Bronchial epithelial cell (primary cell): ENCODE results near the gene PCF11. TPM values are rescaled to one million over a fixed set of nuclear protein-coding genes. Genes with fewer than 3 reads are reported as not detected.

Experiments used
- DNase-seq: peaks from one replicate; pipeline ENCODE4 v3.0.0-alpha.2; 2010; ENCODE audit warnings: low read depth
- FAIRE-seq: peaks from 2 replicates; lab custom pipeline; 2011; peaks lifted over from hg19 to GRCh38; lab: Jason Lieb, UNC
- H3K27me3 ChIP-seq: 2 replicates; pipeline ENCODE4 v1.5.1; 2011; ENCODE audit warnings: low read length; ENCODE audit not compliant: control insufficient read depth, insufficient read depth
- H3K36me3 ChIP-seq: 2 replicates; pipeline ENCODE4 v1.5.1; 2011; ENCODE audit warnings: low read length; ENCODE audit not compliant: control insufficient read depth, insufficient read depth
- H3K4me3 ChIP-seq: 2 replicates; pipeline ENCODE4 v1.5.1; 2011; ENCODE audit warnings: mild to moderate bottlenecking, low read depth, low read length, control low read depth
- CTCF ChIP-seq: IDR thresholded peaks from 2 replicates; pipeline ENCODE4 v1.5.1; 2011; ENCODE audit warnings: mild to moderate bottlenecking, moderate library complexity, low read length, control low read depth, inconsistent platforms; ENCODE audit not compliant: insufficient read depth, severe bottlenecking
- total RNA-seq: library from RNA; depleted of rRNA; stranded (reverse); fragments of >200 nt; gene quantifications from 2 replicates; pipeline ENCODE4 v1.2.1, GENCODE V29; 2014

PCF11 gene
- total RNA-seq, 1 donor from 2014 or later = 26.1 TPM

GRCh38 chr11:83156144-83156995, 561 bp upstream of the PCF11 start:
- Histone ChIP-seq H3K4me3 (peak overlapping the region; percentile 46), H3K27me3 (no peaks in the 10 kb centered on the region), H3K36me3 (peaks cover 5% of the 10 kb centered on the region)
- FAIRE-seq = peak; percentile 95
- TF ChIP-seq CTCF = no peak
- DNase-seq = peak; percentile 100

- Histone ChIP-seq H3K27me3 (no peaks in the 10 kb centered on the region), H3K4me3 (peak overlapping the region; percentile 98), H3K36me3 (peaks cover 5% of the 10 kb centered on the region)
- DNase-seq = peak; percentile 30
- TF ChIP-seq CTCF = no peak
- no peak for FAIRE-seq
These were observed 844 bp downstream of the PCF11 start for GRCh38 chr11:83157594-83158356.

GRCh38 chr11:83158357-83158786, 1.4 kb downstream of the PCF11 start:
- DNase-seq (no peak), FAIRE-seq (no peak)
- Histone ChIP-seq H3K4me3 (peak overlapping the region; percentile 98), H3K36me3 (peaks cover 5% of the 10 kb centered on the region), H3K27me3 (no peaks in the 10 kb centered on the region)
- peak; percentile 5 for TF ChIP-seq CTCF

- TF ChIP-seq CTCF = no peak
- H3K4me3 ChIP-seq = peak overlapping the region; percentile 98
- no peaks in the 10 kb centered on the region for H3K27me3 ChIP-seq
- H3K36me3 ChIP-seq = peaks cover 6% of the 10 kb centered on the region
- no peak for DNase-seq
- no peak for FAIRE-seq
These were observed 2.3 kb downstream of the PCF11 start for GRCh38 chr11:83158965-83159901.
